Activated effector memory CD4-positive, alpha-beta T cell treated with Interleukin-2 at 50 U/mL for 16 hours (primary cell): ENCODE results near the gene MIDN.
A peak's percentile ranks its signal among the peaks of the same experiment; 100 is the strongest.

Experiments used
- DNase-seq: peaks from one replicate; pipeline ENCODE4 v3.0.0-alpha.2; 2020

The MIDN gene

DNA sequence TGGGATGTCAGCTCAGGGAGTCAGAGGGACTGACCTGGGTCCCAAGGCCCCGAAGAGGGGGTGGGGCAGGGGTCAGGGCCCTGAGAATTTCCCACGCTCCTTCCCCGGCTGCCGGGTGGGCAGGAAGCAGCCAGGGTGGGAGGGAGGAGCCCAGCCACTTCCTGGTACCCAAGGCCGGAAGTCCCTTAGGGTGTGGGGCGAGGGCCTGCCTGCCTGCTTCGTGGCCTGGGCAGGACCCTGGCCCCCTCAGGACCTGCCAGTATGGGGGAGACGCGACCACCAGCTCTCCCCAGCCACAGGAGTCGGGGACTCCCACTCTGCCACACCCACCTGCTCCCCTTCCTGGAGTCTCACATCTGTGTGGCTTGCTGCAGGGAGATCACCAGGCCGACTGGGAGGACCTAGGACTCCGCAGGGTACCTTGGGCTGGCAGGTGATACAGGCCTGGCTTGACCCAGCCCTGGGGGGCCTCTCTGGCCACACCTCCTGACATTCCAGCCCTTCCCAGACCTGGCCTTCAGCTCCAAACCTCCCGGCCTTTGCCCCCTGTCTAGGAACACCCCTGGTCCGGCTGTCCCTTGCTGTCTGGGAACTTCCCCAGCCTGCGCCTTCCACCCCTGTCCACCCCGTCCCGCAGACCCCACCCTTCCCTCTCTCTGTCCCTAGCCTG lies 11.0 kb downstream of the MIDN start:
- DNase-seq = peak; percentile 73

DNA sequence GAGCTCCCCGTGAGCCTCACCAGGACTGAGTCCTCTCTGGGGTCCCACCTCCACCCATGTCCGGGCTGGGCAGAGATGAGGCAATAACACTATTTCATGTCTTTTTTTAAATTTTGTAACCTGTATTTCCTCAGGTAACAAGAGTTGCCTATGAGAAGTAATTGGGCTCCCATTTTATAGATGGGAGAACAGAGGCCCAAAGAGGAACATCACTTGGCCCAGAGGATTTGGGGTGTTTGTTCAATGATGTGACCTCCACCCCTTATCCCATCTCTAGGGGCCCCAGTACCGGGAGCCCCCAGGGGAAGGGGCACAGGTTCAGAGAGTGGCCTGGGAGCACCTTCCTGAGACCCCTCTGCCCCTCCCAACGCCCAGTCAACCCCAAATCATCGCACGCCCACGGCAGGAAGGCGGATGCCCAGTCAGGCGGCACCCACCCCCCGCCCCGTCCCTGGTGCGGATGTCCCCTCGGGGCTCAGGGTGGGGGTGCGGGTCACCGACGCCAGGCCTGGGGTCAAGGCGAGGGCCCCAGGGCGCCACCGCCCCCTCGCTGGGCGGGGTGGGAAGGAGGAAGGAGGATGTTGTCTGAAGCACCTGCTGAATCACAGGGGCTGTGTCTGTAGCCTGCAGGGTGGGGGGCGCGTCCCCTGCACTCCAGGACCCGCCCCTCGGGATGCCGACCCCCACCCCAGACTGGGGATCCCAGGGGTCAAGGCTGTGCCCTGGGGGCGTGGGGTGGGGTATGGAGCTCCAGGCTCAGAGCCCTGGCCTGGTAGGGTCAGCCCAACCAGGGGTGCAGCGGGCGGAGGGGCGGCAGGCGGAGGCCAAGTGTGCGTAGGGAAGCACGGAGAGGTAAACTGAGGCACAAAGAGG lies 11.7 kb downstream of the MIDN start:
- peak; percentile 36 for DNase-seq

DNA sequence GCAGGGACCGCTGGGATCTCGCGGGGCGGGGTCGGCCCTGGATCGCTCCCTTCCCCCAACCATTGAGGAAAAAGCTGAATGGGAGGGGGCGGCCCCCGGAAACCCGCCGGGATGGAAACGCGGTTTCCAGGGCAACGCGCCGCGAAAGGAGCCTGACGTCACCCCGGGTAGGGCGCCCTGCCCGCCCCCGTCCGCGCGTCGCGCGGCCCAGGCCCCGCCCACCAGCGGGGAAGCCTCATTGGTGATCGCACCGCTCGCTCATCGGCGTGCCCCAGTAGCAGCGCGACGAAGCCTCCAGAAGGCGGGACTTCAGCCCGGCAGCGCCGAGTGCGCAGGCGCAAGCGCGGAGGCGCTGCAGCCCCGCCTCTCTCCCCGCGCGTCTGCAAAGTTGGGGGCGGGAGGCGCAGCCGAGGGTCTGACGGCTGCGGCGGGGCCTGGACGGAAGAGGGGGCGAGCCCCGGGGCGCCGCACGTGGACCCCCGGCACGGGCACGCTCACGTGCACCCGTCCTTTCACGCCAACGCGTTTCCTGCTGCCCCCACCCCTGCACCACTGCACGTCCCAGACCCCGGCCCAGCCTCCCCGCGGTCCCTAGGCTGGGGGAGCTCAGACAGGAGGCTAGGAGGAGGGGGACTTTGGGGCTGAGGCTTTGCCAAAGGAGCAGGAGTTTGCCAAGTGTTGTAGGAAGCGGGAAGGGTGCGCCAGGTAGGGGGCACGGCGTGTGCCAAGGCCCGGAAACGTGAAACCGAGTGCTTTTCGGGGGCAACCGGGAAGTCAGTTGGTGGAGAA lies 12.6 kb downstream of the MIDN start:
- DNase-seq = peak; percentile 97

DNA sequence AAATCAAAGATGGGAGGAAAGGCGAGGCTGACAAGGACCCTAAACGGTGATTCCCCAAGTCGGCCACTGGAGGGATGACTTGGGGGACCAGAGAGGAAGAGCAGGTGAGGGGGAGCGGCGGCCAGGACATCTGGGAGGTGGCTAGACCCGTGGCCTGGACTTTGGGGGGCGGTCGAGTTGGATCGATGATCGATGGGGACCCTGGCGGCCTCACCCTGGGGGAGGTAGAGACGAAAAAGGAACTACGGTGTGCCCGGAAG lies 13.1 kb downstream of the MIDN start:
- no peak for DNase-seq

DNA sequence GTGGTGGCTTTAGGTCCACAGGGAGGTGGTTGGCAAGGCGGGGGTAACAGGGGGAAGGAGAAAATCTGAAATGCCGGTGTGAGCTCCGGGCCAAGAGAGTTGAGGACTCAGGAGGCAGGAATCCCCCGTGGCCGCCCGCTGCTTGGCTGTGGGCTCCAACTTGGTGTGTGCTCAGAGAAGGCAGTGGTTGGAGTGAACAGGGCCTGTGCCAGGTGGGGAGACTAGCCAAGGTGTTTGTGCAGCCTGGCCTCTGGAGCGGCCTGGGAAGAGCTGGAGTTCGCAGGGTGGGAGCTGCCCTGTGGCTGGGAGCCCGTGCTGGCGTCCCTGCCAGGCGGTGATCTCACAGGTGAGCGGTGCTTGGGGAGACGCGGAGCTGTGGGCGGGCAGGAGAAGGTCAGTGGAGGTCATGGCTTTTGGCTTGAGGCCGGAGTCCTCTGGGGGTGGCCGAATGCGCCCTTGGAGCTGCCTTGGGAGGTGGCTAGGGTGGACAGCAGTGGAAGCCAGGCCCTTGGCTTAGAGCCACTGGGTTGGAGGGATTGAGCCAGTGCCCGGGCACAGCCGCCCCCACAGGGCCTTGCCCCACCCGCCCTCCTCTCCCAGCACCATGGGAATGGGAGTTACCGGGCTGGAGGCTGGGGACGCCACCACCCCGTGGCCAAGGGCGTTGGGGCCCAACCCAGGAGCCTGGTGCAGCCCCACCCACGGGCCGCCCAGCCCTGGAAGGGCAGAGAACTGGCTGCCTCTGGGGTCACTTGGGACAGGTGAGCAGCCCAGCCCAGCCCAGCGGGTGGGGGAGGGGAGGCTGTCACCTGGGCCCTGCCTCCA lies 13.6 kb downstream of the MIDN start:
- DNase-seq = no peak

DNA sequence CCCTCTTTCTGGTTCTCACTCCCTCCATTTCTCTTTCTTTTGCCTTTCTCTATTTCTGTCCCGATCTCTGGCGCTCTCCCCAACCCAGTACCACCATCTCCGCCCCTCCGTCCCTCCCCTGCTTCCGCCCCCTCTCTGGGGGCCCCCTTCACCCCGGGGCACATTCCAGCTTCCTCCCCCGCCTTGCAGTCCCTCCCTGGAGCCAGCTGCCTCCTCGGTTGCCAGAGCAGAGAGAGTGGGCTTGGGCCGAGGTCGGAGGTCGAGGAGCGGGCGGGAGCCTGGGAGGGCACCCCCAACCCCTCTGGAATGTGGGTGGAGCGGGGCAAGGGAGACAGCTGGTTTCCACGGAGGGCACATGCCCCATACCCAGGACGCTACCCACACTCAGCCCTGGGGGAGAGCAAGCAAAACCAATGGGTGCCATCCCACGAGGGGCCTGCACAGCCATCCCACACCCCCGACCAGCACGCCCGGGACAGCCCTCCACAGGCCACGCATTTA lies 14.3 kb downstream of the MIDN start:
- DNase-seq = no peak

DNA sequence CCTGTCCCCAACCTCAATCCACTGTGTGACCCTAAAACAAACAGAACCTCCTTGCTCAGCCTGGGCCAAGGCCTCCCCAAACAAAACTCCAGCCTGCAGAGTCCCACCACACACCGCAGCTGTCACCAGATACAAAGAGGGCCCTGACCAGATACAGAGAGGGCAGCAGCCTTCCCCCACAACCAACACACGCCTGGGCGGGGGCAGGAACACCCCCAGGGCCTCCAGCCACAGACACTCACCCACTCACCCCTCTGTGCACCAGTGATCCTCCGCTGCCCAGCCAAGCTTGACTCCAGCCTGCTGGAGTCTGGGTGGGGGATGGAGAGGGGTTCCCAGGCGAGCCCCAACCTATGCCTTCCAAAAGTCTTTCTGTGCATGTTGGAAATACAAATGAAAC lies 14.8 kb downstream of the MIDN start:
- no peak for DNase-seq

DNA sequence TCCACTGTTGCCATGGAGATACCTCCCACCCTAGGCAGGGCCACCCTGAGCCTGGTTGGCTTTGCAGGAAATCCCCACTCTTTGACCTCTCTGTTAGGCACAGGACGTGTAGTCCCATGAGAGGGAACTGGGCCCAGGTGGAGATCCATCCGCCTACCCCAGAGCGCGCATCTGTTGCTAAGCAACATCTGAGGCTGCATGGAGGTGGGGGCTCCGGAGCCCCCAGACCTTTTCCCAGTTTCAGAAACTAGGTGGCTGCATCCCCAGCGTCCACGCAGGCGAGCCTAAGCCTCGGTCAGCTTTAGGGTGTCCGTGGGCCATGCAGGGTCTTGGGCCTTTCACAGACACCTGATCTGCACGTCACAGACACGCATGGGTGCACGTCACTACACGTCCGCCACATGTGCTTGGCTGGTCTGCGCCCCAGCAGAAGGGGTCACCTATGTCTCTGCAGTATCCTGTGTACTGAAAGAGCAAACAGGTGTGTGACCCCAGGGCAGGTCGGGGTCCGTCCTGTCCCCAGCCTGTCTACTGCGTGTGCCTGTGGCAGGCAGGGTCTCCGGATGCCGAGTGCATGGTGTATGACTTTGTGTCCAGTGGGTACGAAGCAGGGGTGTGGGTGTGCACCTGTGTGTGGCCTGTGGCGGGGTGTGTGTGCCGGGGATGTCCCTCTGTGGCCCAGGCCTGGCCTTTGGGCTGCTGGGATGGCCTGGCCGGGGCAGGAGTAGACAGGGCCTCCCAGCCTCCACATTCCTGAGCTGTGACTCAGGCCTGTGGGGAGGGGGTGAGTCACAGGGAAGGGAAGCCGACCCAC lies 16.6 kb downstream of the MIDN start:
- no peak for DNase-seq

DNA sequence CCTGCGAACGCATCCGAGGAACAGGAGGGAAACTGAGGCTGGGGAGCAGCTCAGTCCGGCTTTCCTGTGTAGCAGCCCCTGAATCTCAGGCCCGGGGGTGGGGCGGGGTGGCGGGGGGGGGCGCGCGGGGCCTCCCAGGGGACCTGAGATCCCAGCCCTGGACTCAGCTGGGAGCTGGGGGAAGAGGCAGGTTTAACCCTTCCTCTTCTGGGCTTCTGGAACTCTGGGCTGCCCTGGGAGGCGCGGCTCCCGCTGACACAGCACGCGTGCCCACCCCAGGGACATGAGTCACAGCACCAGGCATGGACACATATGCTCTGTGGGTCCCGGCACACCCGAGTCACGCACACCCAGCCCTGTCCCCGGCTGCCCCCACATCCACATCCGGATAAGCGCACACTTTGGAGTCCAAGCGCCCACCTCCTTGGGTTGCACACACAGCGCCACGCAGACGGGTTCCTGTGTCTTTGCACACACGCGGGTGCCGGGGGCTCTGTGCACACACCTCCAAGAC lies 17.3 kb downstream of the MIDN start:
- peak; percentile 46 for DNase-seq

DNA sequence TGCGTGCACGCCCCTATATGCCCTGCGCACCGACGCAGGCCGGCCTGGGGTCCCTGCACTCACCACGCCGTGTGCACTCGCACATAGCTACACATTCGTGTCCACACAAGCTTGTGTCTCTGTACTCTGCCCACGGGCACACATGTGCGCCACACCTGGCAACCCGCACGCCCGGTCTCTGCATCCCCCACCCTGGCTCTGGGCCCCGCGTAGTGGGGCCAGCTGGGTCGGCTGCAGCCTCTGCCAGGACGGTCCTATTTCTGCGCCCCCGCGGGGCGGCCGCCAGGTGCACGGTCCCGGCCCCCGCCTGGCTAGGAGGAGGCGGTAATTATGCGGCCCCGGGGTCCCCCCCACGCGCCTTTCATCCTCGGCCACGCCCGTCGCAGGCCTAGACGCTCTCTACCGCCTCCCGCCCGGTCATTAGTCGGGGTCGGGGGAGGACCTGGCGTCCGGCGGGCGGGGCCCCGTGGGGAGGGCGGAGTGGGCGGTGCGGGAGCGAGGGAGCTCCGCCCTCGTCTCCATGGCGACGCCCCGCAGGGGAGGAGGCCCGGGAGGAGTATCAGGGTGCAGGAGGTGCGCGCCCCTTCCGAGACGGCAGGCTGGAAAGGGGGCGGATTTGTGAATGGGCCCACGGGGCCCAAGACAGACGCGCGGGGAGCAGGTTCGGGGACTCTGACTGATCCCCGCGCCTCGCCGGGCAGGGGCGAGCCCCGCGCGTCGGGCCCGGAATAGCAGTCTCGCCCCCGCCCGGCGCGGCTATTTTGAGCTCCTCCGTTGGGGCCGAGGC lies 17.9 kb downstream of the MIDN start:
- peak; percentile 84 for DNase-seq

DNA sequence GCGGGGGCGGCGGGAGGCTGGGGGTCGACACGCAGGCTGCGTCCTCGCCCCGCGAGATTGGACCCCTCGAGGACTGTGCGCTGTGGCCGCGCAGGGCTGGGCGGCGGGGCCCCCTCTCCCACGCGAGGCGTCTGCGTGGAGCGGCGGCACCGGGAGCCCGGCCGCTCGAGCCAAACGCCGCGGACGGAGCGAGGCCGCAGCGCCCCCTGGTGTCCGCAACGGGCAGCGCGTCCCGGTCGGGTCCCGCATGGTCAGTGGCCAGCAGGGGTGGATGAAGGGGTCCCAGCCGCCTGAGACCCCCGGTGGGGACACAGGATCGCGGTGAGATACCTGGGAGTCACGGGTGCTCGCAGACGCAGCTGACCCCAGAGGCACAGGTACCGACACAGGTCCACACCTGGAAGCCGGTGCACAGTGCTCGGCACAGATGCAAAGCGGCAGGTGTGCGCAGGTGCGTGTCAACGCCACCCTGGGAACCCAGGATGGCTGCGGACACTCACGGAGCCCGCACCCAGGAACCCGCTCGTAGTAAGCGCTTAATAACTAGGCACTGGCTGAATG lies 18.6 kb downstream of the MIDN start:
- DNase-seq = peak; percentile 68

DNA sequence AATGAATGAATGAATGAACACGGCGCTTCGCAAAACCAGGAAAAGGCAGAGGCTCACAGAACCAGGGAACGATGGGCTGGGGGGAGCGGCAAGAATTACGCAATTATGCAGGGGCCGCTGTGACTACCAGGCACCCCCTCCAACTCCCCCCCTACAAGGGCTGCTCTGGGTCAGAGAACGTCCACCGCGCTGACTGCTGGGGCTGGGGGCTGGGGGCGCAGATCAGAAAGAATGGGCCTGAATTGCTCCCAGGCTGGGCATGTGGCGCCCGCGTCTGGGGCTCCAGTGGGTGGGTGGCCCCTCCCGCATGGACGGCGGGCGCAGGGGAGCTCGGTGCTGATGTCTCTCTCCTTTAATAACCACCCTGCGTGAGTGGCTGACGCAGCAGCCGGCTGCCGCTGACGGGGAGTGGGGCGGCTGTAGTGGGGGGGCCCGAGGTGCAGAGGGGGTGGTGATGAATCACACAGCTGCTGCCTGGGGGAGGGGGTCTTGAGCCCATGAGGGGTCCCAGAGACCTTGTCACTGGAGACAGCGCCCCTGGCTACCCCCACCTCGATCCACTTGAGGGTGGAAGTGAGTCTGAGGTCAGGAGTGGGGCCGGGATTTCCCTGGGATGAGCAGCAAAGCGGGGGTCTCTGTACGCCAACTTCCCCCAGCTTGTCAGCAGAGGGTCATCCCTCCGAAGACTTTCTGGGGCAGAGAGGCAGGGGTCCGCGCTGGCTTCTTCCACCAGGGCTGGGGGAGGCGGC lies 19.3 kb downstream of the MIDN start:
- DNase-seq = no peak

DNA sequence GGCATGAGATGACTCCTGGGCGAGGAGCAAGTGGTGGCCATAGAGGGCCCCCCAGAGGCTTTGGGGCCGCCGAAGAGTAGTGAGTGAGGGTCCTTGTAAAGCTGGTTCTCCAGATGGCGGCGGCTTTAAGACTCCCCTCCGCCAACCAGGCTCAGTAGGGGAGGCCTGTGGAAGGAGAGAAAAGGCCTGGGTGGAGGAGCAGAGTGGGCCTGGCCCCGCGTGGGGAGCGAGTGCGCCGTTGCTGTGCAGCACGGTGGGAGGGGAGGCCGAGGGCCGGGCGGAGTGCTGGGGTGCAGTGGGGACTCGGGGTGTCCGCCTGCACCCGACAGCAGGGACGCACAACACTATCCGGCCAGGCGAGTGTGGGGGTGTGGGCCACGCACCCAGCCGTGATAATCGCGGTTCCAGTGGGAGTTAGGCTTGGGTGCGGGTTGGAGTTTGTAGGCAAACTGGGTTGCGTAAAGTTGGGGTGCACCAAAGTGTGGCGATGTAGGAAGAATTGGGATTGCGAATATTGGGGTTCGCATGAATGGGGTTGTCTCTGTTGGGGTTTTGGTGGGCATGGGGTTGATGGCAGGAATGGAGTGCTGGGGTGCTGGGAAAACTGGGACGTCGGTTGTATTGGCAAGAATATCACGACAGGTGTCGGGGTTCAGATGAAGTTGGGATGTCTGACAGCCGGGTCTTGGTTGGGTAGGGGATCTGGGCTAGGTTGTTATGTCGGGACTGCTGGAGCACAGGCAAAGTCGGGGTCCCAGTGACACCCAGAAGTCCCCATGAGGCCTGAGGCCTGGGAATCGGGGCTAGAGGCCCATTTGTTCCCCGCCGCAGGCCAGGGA lies 20.1 kb downstream of the MIDN start:
- no peak for DNase-seq

DNA sequence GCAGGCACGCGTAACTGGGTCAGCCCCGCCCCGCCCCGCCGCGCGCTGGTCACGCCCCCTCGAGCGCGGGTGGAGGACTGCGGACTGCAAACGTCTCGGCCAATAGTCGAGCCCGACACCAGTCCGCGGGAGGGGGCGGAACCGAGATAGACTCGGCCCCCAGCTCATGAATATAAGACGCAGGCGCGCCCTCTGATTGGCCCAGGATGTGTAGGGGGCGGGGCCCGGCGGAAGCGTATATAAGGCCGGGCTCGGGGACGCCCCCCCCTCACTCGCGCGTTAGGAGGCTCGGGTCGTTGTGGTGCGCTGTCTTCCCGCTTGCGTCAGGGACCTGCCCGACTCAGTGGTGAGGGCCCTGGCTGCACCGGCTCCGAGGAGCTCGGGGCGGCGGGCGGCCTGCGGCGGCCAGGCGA lies 20.7 kb downstream of the MIDN start, which contains the start of gene CIRBP:
CIRBP (plus strand) TSS at position 268 of the 413 bp plus-strand sequence. CDS start 1,602 bp downstream, outside the sequence.
- DNase-seq = peak; percentile 99

DNA sequence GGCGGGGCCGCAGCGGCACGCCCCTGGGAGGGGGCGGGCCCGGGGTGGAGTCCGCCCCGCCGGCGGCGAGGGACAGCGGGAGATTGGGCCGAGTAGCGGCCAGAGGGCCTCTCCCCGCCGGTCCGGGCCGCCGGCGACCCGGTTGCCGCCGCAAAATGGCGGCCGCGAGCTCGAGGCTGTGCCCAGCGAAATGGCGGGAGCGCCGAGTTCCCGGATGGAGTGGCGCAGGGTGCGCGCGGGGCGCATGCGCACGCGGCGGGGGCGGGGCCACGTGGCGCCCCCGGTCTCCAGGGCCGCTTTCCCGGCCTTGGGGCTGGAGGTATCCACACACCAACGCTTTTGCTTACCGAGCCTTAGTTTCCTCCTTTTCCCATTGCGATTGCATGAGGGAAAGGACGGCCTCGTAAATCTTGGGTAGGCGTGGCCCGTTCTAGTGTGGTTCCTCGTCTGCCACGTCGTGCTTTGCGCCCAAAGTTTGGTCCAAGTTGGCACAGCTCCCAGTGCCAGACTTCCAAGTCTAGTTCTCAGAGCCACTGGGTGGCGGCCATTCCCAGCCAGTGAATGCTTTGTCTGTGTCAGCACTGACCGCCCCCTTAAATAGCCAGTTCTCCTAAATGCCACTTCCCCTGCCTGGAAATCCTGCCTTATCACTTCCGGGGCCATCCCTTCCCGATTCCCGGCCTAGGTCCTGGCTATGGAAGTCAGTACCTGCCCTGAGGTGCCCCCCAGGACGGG lies 21.3 kb downstream of the MIDN start:
- DNase-seq = peak; percentile 79

DNA sequence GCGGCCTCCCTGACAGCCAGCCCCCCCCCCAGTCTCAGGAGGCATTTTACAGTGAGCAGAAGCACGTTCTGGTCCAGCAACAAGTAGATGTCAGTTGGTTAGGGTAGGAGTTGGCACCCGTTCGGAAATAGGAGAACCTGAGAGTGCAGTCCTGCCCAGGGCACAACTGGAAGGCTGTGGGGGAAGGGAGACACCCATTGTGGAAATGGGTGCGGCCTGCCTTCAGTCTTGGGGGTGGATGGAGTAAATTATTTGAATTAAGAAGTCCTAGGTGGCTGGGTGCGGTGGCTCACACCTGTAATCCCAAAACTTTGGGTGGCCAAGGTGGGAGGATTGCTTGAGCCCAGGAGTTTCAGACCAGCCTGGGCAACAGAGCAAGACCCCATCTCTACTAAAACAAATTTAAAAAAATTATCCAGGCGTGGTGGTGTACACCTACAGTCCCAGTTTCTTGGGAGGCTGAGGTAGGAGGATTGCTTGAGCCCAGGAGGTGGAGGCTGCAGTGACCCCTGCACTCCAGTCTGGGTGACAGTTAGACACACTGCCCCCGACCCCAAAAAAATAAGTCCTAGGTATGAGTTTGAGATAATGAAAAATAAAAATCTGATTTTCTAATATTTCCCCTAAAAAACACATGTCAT lies 21.9 kb downstream of the MIDN start:
- no peak for DNase-seq

DNA sequence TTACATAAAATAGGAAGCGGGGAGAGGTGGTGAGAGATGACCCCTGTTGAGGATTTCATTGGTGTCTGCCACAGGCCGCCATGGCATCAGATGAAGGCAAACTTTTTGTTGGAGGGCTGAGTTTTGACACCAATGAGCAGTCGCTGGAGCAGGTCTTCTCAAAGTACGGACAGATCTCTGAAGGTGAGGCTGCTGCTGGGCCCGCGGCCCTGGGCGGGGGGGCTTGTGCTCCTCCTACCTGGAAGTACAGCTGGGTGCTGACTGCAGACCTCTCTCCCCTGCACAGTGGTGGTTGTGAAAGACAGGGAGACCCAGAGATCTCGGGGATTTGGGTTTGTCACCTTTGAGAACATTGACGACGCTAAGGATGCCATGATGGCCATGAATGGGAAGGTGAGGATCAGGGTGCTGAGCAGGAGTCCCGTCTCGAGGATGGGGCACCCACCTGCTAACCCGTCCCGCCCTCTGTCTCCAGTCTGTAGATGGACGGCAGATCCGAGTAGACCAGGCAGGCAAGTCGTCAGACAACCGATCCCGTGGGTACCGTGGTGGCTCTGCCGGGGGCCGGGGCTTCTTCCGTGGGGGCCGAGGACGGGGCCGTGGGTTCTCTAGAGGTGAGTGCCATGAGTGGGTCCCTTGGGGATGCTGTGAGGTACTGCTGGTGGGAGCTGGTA lies 22.6 kb downstream of the MIDN start:
- no peak for DNase-seq
